PFSK-1 (cell line): ENCODE results near the gene LRP6.

ENCODE experiments used
- POLR2AphosphoS5 ChIP-seq: IDR thresholded peaks from 2 replicates; pipeline ENCODE4 v1.6.1; 2012; ENCODE audit warnings: low read depth, mild to moderate bottlenecking, control low read depth, low read length, moderate library complexity
- TAF1 ChIP-seq: IDR thresholded peaks from 2 replicates; pipeline ENCODE4 v1.6.1; 2012; ENCODE audit warnings: low read length, control low read depth, borderline replicate concordance; ENCODE audit not compliant: insufficient read depth
- TF ChIP-seq, protein P1 (sequence below), 2 experiments: IDR thresholded peaks; 2 replicates each; pipeline versions ENCODE4 v1.6.1 to v1.8.0; 2011 to 2012; ENCODE audit warnings: low read depth in 2 of 2, low read length in 2 of 2, control low read depth in 1 of 2, inconsistent platforms in 1 of 2, mild to moderate bottlenecking in 1 of 2, moderate library complexity in 1 of 2; ENCODE audit not compliant: insufficient read depth in 1 of 2

DNA sequence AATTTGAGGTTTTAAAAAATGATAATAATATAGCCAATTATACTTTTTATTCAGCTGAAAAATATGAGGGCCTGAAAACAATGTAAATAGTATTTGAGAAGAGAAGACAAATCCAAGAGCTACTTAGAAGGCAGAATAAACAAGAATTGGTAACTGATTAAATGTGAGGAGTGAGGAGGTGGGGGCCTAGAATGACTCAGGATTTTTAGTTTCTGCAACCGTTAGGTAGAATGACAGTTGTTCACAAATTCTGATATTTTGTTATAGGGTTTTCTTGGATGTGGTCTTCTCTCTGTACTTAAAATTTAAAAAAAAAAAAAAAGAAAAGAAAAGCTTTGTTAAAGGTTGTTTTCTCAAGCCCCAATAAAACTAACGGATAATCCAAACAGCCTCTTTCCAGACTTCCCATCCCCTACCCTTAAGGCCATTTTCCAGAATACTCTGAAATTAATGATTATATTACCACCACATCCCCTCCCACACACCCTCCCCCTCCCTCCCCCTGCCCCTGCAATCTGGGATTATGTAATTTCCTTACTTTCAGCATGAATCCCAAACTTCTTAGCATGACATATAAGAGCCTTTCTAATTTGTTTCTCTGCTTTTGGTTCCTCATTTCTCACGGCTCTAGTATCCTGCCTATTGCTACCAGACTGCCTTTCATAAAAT lies 50.4 kb downstream of the LRP6 start:
- TF ChIP-seq POLR2AphosphoS5 (no peak), TAF1 (no peak)
- TF ChIP-seq, protein P1, sequence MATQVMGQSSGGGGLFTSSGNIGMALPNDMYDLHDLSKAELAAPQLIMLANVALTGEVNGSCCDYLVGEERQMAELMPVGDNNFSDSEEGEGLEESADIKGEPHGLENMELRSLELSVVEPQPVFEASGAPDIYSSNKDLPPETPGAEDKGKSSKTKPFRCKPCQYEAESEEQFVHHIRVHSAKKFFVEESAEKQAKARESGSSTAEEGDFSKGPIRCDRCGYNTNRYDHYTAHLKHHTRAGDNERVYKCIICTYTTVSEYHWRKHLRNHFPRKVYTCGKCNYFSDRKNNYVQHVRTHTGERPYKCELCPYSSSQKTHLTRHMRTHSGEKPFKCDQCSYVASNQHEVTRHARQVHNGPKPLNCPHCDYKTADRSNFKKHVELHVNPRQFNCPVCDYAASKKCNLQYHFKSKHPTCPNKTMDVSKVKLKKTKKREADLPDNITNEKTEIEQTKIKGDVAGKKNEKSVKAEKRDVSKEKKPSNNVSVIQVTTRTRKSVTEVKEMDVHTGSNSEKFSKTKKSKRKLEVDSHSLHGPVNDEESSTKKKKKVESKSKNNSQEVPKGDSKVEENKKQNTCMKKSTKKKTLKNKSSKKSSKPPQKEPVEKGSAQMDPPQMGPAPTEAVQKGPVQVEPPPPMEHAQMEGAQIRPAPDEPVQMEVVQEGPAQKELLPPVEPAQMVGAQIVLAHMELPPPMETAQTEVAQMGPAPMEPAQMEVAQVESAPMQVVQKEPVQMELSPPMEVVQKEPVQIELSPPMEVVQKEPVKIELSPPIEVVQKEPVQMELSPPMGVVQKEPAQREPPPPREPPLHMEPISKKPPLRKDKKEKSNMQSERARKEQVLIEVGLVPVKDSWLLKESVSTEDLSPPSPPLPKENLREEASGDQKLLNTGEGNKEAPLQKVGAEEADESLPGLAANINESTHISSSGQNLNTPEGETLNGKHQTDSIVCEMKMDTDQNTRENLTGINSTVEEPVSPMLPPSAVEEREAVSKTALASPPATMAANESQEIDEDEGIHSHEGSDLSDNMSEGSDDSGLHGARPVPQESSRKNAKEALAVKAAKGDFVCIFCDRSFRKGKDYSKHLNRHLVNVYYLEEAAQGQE (IDR thresholded peaks at IDR 0.05; ENCODE audit: insufficient read depth in 1 of 2, low read depth in 2 of 2, low read length in 2 of 2), result no peak
